ENCODE results near the gene SS18. TPM values are rescaled to one million over a fixed set of nuclear protein-coding genes. Genes with fewer than 3 reads are reported as not detected.

The SS18 gene
- total and polyA plus RNA-seq, 8 donors, result 17.0 to 38.0 (median 20.2) TPM

DNA sequence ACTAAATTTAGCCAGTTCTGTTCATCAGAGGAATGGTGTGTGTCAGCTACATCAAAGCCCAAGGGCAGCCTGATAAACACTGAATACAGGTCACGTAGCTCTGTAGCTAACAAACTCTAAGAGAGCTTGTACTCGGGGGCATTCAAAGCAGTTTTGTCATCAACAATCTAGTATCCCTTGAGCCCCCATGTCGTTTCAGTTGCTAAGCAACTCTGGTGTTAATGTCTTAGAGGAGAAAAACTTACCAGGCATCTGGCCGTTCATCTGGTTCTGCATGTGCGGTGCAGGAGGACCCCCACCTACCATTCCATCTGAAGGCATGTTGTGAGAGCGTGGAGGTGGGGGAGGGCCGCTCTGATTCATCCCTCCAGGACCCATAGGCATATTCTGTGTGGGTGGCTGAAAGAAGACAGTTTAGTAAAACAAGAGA lies 33.1 kb downstream of the SS18 start:
- Histone ChIP-seq H3K27me3 (no peaks in the 10 kb centered on the region), H3K36me3 (no peaks in the 10 kb centered on the region), H3K4me1 (peaks cover 0 to 8% (median 3%) of the 10 kb centered on the region in 3 donors), H3K9me3 (no peaks in the 10 kb centered on the region), H3K4me3 (no peak overlapping the region), H3K27ac (no peak overlapping the region)
- TF ChIP-seq CTCF (IDR thresholded peaks at IDR 0.05), result no peak
- DNase-seq (no peak), ATAC-seq (peak in 2 of 4 donors; percentile 31 to 58), FAIRE-seq (no peak)
- WGBS, 2 donors, result 59% methylated on average over 7 of the region's 7 CpGs
- intact Hi-C loops (cut with DNase I), result no loop called here

DNA sequence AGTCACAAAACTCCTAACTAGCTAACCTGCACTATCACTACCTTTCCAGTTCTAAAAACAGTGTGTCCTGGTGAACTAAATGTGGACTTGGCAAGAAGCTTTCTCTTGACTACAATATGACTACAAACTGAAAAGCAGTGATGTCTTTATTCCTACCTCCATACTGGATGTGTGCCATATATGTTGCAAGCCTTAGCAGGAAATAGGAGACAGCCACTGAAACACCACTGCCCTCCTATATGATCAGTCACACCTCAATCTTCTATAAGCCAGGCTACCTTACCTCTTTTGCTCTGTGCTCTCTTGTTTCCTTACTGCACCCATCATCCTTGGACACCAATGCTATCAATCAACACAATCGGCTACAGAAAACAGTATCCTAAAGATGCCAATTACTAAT lies 34.1 kb downstream of the SS18 start:
- no peak for TF ChIP-seq CTCF (IDR thresholded peaks at IDR 0.05)
- no peaks in the 10 kb centered on the region for H3K27me3 ChIP-seq
- intact Hi-C loops (cut with DNase I), result no loop called here
- no peaks in the 10 kb centered on the region for H3K36me3 ChIP-seq
- WGBS, 2 donors, result 86 to 90% methylated on average over 1 of the region's 1 CpG
- no peak overlapping the region for H3K27ac ChIP-seq
- ATAC-seq, result no peak
- no peak for FAIRE-seq
- H3K4me1 ChIP-seq, result peaks cover 0 to 8% (median 3%) of the 10 kb centered on the region in 3 donors
- H3K9me3 ChIP-seq, result no peaks in the 10 kb centered on the region
- H3K4me3 ChIP-seq, result no peak overlapping the region
- DNase-seq, result no peak

- TF ChIP-seq CTCF (IDR thresholded peaks at IDR 0.05), result no peak
- DNase-seq (no peak), FAIRE-seq (no peak), ATAC-seq (no peak)
- H3K4me3 ChIP-seq, result no peak overlapping the region
- H3K36me3 ChIP-seq, result no peaks in the 10 kb centered on the region
- intact Hi-C loops (cut with DNase I), result no loop called here
- H3K9me3 ChIP-seq, result no peaks in the 10 kb centered on the region
- H3K27me3 ChIP-seq, result no peaks in the 10 kb centered on the region
- H3K27ac ChIP-seq, result no peak overlapping the region
- peaks cover 0 to 5% (median 0%) of the 10 kb centered on the region in 3 donors for H3K4me1 ChIP-seq
Observed at GRCh38 chr18:26052505-26052904, 37.9 kb downstream of the SS18 start.

DNA sequence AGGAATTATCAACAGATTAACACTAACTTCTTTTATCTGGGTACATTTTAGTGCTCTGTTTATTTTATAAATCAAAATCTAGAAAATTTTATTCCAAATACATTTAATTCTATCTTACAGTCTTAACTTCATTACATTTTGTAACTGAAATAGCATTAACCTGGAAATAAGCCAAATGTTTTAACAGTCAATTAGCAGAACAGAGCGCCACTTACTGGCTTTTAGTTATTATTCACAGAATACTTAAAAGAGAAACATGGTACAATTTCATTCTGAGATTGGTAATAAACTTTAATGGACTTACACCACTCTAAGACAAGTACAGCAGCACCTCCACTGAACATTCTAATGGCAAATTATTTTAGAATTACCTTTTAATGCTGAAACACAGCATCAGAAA lies 38.6 kb downstream of the SS18 start:
- Histone ChIP-seq H3K36me3 (no peaks in the 10 kb centered on the region), H3K4me1 (no peaks in the 10 kb centered on the region), H3K27ac (no peak overlapping the region), H3K9me3 (no peaks in the 10 kb centered on the region), H3K27me3 (no peaks in the 10 kb centered on the region), H3K4me3 (no peak overlapping the region)
- ATAC-seq, result no peak
- no peak for FAIRE-seq
- TF ChIP-seq CTCF (IDR thresholded peaks at IDR 0.05), result no peak
- intact Hi-C loops (cut with DNase I), result no loop called here
- DNase-seq, result no peak
- 73 to 75% methylated on average over 1 of the region's 1 CpG for WGBS, 2 donors

- Histone ChIP-seq H3K4me3 (no peak overlapping the region), H3K27ac (no peak overlapping the region), H3K36me3 (no peaks in the 10 kb centered on the region), H3K9me3 (no peaks in the 10 kb centered on the region), H3K27me3 (no peaks in the 10 kb centered on the region), H3K4me1 (no peaks in the 10 kb centered on the region)
- FAIRE-seq (no peak), DNase-seq (no peak), ATAC-seq (no peak)
- intact Hi-C loops (cut with DNase I), result no loop called here
- no peak for TF ChIP-seq CTCF (IDR thresholded peaks at IDR 0.05)
Observed at GRCh38 chr18:26046419-26047077, 43.9 kb downstream of the SS18 start.

All from pancreas (tissue), 10 donors.